ENCODE results near the gene SIL1. TPM values are rescaled to one million over a fixed set of nuclear protein-coding genes. Genes with fewer than 3 reads are reported as not detected.

SIL1 gene
- total and polyA plus RNA-seq, 2 of the 8 experiments (the other 6 are each of a cell fraction or from before 2014, with no cell fraction given), result 8.3 to 12.8 TPM

GRCh38 chr5:138926257-138926656 is 271.9 kb downstream of the SIL1 start:
- no peak overlapping the region for H3K4me2 ChIP-seq (ENCODE audit: insufficient read depth in 1 of 2, low read depth in 2 of 2, low read length in 2 of 2)
- 94% methylated on average over 10 of the region's 11 CpGs; no CpG with 5 or more reads in 1 of the 2 experiments for WGBS, 2 experiments (ENCODE audit: extremely low coverage in 1 of 2, insufficient coverage in 1 of 2, insufficient read length in 1 of 2, insufficient replicate concordance in 2 of 2, low coverage in 1 of 2, low lambda C conversion rate in 2 of 2, missing lambda C conversion rate in 1 of 2)
- DNase-seq (ENCODE audit: low read depth in 1 of 2, low spot score in 2 of 2) (no peak), FAIRE-seq (no peak)
- no peaks in the 10 kb centered on the region for H3K23me2 ChIP-seq (ENCODE audit: low read depth, low read length)
- H3K27me3 ChIP-seq (replicated peaks in 1 of 4; ENCODE audit: control insufficient read depth in 3 of 4, extremely low read depth in 1 of 4, insufficient read depth in 3 of 4, low read length in 3 of 4), result no peaks in the 10 kb centered on the region
- no peak overlapping the region for H3K27ac ChIP-seq (ENCODE audit: low read depth, low read length)
- no peak overlapping the region for H3K23ac ChIP-seq (ENCODE audit: insufficient read length)
- H2BK20ac ChIP-seq (ENCODE audit: low read length), result no peak overlapping the region
- no peak overlapping the region for H3K14ac ChIP-seq (ENCODE audit: insufficient read length)
- H4K8ac ChIP-seq (ENCODE audit: extremely low read depth, insufficient read depth, low read length), result no peak overlapping the region
- CTCF ChIA-PET (ENCODE audit: partially characterized antibody), result interaction anchor here (1.0 to 1.6 kb wide), 4 partner anchors 101 to 282 kb away, joined by 3 to 4 read pairs (median 4); no protein-coding TSS in a partner anchor
- H4K91ac ChIP-seq (replicated peaks; ENCODE audit: insufficient read length, low read length), result no peak overlapping the region
- H3K18ac ChIP-seq (ENCODE audit: extremely low read depth, low read length), result no peak overlapping the region; the same call in 1 of the 2 replicates
- POLR2A ChIA-PET (ENCODE audit: partially characterized antibody), result no interaction called here
- no peaks in the 10 kb centered on the region for H3K9me3 ChIP-seq (ENCODE audit: insufficient read depth in 2 of 2, low read depth in 1 of 2, low read length in 1 of 2)
- H4K20me1 ChIP-seq (replicated peaks in 1 of 2; ENCODE audit: control insufficient read depth in 1 of 2, insufficient read depth in 2 of 2, low read length in 2 of 2), result peaks cover 0 to 2% of the 10 kb centered on the region in 2 experiments
- H2BK15ac ChIP-seq (ENCODE audit: low read length), result no peak overlapping the region
- no peak overlapping the region for H2AK5ac ChIP-seq (ENCODE audit: low read depth, low read length)
- no peak overlapping the region for H2BK120ac ChIP-seq (replicated peaks; ENCODE audit: low read depth, low read length)
- H4K5ac ChIP-seq (ENCODE audit: insufficient read length, low read depth, low read length), result no peak overlapping the region
- H3K4me3 ChIP-seq (ENCODE audit: extremely low read depth in 1 of 4, insufficient read depth in 2 of 4, low read depth in 3 of 4, low read length in 4 of 4), result no peak overlapping the region
- H3K79me1 ChIP-seq (ENCODE audit: low read depth, low read length), result peaks cover 5% of the 10 kb centered on the region; the same call in 1 of the 2 replicates
- H2BK12ac ChIP-seq (ENCODE audit: low read depth, low read length), result no peak overlapping the region
- H3K4ac ChIP-seq (replicated peaks; ENCODE audit: insufficient read length, low read depth, low read length), result no peak overlapping the region
- no peak overlapping the region for H3K9ac ChIP-seq (replicated peaks in 1 of 4; ENCODE audit: extremely low read depth in 1 of 4, low read depth in 3 of 4, low read length in 3 of 4)
- H3K56ac ChIP-seq (replicated peaks; ENCODE audit: insufficient read length, low read depth, low read length), result no peak overlapping the region
- H2AFZ ChIP-seq (ENCODE audit: low read length), result no peak overlapping the region
- H3K36me3 ChIP-seq (ENCODE audit: control insufficient read depth in 2 of 4, insufficient read depth in 4 of 4, low read length in 3 of 4), result peaks cover 21 to 66% (median 43%) of the 10 kb centered on the region in 4 experiments
- H3K79me2 ChIP-seq (ENCODE audit: control insufficient read depth in 1 of 2, insufficient read depth in 2 of 2, low read length in 2 of 2), result no peaks in the 10 kb centered on the region
- H3K4me1 ChIP-seq (replicated peaks in 1 of 4; ENCODE audit: control insufficient read depth in 3 of 4, insufficient read depth in 4 of 4, low read length in 3 of 4), result no peaks in the 10 kb centered on the region
- no peak for TF ChIP-seq YY1 (IDR thresholded peaks at IDR 0.05; ENCODE audit: low read depth, low read length)
- no peak for TF ChIP-seq USF2 (IDR thresholded peaks at IDR 0.05; ENCODE audit: low read length)
- TF ChIP-seq NRF1 (IDR thresholded peaks at IDR 0.05; ENCODE audit: low read depth, low read length), result no peak
- no peak for TF ChIP-seq SIX5 (IDR thresholded peaks at IDR 0.05; ENCODE audit: low read depth, low read length)
- no peak for TF ChIP-seq TCF12 (IDR thresholded peaks at IDR 0.05; ENCODE audit: low read depth, low read length)
- TF ChIP-seq RXRA (IDR thresholded peaks at IDR 0.05; ENCODE audit: insufficient read depth, low read depth, low read length), result no peak
- no peak for TF ChIP-seq E2F6 (IDR thresholded peaks at IDR 0.05)
- TF ChIP-seq SRF (IDR thresholded peaks at IDR 0.05; ENCODE audit: low read depth, low read length), result no peak
- no peak overlapping the region; the same call in 1 of the 2 replicates for H2BK5ac ChIP-seq (ENCODE audit: low read depth, low read length)
